GM18868 (cell line): ENCODE results near the gene PPP1R14D.

Experiments used
- ATAC-seq: cut with Tn5 transposase; IDR thresholded peaks from one replicate; pipeline ENCODE4 v1.9.1; 2021; ENCODE audit warnings: mild to moderate bottlenecking, moderate library complexity; ENCODE audit not compliant: unreplicated experiment

The PPP1R14D gene

DNA sequence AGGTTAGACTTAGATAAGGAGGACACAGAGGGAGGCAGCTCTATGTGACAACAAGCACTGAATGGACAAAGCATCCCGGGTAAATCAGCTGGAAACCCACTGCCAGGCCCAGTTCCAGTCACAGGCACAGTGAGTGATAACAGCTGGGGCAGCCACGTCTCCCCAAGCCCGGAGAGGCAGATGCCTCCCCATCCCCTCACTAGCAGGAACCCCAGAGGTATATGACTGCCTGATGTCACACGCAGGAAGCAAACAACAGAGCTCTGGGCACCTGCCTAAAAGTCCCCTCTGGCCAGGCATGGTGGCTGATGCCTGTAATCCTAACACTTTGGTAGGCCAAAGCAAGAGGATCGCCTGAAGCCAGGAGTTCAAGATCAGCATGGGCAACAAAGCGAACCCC lies 40.5 kb downstream of the PPP1R14D start:
- no peak for ATAC-seq

DNA sequence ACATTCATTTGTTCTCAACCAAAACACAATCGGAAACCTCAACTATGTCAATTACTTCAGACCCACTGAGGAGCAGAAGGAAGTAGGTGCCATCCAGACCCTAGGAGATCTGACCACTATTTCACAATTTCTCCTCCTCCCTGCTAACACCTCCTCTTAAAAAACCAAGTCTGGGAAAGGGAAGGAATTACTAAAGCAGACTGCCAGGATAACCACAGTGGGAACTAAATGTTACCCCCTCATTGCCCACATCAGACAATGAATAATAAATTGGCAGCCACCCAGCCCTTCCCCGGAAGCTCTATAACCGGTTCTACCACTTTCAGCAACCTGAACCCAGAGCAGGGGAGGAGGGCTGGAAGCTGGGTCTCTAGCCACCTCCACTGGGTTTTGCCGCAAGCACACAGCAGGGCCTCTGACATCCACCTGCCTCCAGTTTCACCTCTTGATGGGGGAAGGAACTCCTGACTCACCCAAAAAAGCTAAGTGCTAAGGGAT lies 41.1 kb downstream of the PPP1R14D start:
- no peak for ATAC-seq

DNA sequence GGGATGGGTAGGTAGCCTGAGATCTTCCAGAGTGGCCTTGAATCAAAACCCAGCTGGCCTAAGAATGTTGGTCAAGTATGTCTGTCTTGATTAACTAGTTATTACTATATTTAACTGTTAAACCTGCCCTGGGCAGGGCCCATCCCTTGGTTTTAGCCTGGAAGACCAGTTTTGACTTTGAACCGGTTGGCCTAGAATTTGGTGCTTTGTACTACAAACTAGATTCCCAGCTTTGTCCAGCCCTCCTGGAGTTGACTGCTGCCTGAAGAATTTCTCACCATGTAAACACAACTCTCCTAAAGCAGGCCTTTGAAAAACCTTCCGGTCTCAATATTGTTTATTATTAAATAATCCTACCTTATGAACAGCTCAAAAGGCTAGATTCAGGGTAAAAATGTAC lies 42.7 kb downstream of the PPP1R14D start:
- no peak for ATAC-seq

DNA sequence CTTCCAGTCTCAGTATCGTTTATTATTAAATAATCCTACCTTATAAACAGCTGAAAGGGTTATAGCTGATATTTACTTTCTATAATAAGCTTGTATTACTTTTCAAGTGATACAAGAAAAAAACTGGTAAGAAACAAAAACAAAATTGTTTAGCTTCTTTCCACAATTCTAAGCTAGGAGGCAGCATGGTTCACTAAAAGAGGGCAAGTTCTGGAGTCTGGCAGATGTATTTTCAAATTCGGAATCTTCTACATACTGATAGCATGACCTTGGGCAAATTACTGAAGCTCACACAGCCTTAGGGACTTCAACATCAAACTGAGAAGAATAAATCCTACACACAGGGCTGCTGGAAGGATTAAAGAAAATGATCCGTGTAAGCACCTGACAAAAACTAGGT lies 43.3 kb downstream of the PPP1R14D start:
- no peak for ATAC-seq

DNA sequence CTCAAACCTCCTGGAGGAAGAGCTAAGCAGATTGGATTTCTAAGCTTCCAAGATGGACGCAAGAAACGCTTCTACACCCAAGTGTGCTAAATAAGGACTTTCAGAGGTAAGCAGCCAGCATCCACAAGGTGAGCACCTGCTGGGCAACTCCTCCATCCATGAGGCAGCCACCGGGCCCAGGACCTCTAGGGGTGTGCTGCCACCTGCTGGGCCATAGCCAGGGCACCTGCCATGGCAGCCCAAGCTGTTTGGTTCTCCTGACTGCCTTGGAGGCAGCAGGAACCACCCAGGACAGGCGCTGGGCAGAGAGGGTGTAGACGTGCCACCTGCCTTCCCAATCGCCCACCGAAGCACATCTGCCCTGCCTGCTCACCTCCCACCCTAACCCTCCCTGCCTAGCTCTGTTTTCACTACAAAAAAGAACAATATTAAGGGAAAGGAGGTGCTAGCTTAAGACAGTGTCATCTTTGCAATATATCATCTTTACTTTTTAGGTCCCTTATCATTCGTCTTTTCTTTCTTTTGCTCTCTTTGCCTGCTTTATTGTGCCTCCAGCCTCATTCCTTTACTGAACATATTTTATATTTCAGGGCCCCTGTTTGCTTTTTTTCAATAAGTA lies 45.8 kb downstream of the PPP1R14D start:
- peak; percentile 74 for ATAC-seq

DNA sequence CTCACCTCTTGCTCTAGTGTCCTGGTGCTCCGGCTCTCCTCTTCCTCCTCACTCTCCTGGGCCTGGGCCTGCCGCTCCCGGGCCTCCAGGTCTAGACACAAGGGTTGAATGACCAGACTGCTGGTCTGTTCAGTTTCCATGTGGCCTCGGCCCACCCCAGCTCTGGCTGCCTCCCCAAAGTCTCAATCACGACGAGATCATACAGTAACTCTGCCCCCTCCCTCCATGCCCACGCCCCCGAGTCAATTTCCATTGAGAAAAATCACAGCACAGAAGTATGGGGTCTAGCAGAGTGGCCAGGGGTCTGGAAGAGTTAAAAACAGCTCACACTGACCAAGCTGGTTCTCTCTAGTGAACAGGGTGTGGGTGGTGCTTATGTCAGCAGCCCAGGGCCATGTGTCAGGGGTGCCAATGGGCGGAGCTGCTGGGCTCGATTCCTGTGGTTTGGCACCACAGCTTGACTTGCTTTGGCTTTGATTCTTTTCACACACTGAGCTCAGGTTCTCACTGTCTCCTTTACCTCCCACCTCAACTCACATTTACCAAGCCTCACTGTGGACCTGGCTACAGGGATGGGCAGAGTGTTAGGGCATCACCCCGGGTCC lies 51.9 kb downstream of the PPP1R14D start:
- ATAC-seq: no peak

DNA sequence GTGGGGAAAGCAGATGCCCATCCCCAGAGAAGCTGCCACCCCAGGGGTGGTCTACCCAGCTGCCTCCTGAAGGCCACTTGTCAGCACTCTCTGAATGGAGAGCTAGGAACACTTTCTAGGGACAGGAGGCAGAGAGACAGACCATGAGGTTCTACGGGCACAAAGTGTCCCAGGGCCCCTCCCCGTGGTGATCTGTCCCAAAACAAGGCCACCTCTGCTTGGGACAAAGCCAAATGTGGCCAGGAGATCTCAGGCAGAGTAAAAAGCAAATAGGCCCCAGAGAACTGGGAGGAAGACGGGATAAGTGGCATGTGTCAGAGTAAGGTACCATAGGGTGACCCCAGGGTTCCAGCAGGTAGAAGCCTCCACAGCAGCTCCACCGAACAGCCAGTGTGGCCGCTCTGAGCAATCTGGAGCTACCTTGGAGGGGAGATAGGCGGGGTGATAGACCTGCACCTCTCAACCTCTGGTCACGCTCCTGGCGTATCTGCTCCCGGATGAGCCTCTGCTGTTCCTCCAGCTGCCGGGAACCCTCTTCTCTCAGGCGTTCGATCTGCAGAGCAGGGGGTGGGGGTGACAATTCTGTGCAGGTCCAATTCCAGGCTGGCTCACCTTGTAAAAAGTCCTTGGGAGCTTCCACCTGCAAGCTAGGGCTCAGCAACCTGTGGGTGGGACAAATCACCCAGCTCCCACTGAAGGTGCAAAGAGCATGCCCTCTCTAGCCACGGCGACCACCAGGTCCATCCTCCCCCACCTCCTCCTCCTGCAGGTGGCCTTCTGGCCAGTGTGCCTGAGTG lies 52.6 kb downstream of the PPP1R14D start:
- no peak for ATAC-seq

DNA sequence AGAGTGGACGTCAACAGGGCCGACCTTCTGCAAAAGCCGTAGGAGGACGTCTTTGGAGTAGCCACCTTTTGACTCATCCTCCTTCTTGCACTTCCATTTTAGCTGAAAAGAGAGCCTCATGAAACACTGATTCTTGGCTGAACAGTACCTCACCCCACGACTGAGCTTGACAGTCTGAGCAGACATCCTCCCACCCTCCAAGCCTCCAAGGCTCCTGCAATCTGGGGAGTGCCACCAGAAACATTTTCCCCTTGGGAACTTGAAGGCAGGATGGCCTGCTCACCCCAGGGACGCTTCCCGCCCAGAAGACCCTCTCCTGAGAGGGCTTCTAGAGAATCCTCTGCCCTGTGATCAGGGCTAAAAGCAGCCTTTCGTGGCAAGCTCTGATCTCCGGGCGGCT lies 53.5 kb downstream of the PPP1R14D start:
- ATAC-seq: no peak

DNA sequence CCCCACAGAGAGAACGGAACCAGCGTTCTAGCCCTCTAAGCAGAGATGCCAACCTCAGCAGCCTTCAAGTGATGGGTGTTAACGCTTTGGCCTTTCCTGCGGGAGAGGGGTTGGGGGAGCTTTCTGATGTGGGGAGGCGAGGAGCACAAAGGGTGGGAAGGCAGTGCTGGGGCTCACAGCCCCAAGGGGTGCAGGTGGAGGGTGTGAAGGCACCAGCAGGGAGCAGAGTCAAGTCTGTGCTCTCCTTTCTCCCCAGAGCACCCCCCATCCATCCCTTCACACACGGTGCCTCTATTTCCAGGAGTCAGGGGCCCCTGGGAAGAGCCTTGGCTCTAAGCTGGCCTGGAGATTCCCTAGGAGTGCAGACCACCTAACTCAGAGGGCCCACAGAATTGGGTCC lies 54.6 kb downstream of the PPP1R14D start:
- no peak for ATAC-seq

DNA sequence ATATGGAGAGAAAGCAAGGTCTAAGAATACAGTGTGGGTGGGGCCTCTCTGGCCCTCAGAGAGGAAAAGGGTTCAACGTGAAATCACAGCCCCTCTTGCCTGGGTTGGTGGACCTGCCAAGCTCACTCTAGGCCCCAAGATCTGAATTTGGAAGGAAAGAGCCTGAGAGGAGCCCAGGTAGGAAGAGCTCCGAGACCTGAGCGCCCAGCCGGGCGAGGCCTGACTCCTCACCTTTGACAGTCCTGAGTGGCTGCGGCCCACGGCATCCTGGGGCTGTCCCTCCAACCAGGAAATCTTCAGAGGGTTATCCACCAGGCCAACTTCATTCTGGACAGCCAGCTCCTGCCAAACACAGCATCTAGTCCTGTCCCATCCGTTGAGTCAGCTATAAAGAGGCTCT lies 55.0 kb downstream of the PPP1R14D start:
- no peak for ATAC-seq

DNA sequence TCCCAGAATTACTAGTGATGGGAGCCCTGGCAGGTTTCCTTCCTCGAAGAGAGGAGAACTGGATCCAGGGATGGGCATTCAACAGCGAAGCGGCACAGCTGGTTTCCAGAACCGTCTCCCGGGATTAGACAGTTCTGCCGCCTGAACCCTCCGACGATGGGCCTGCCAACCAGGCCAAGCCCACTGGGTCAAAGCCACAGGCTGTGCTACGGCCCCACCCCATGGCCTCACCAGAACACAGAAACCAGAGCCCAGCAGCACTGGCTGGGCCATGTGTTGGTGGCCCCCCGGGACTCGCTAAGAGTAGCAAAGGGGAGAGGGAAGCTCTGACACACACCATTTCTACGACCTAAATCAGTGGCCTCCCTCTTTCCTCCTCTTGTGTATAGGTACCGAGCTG lies 56.5 kb downstream of the PPP1R14D start:
- ATAC-seq: no peak

DNA sequence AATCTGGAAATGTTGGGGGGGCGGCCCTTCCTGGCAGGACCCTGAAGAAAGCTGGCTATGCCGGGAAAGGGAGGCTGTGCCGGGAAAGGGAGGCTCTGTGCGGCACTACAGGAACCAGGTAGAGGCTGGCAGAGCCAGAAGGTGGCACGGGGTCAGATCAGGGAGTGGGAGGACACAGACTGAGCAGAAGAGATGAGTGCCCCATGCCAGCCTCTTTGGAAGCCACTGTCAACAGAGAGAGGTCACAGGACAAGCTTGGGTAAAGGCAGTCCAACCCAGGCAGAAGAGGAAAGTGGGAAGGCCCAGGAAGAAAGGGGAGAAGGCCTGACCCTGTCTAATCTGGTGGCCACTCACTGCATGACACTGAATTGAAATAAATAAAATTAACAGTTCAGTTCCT lies 57.3 kb downstream of the PPP1R14D start:
- ATAC-seq: no peak

DNA sequence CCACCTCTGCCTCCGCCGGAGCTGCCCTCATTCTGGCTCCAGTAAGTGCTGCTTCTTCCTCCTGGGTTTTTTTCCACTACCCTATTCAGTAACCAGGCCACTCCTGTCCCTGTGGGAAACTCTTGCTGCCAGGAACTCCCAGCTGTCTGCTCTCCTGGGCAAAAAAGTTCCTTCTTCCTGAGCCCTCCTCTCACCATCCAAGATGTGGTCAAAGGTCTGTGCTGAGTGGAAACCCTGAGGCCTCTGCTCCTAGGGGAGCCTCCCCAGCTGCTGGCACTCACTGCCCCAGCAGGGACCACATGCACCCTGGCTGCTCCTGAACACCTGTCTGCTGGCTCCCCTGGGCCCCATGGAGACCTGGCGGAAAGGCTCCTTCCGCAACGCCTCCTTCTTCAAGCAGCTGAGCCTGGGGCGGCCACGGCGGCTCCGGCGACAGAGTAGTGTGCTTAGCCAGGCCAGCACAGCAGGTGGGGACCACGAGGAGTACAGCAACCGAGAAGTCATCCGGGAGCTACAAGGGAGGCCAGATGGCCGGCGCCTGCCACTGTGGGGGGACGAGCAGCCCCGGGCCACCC lies 58.3 kb downstream of the PPP1R14D start:
- ATAC-seq: no peak

DNA sequence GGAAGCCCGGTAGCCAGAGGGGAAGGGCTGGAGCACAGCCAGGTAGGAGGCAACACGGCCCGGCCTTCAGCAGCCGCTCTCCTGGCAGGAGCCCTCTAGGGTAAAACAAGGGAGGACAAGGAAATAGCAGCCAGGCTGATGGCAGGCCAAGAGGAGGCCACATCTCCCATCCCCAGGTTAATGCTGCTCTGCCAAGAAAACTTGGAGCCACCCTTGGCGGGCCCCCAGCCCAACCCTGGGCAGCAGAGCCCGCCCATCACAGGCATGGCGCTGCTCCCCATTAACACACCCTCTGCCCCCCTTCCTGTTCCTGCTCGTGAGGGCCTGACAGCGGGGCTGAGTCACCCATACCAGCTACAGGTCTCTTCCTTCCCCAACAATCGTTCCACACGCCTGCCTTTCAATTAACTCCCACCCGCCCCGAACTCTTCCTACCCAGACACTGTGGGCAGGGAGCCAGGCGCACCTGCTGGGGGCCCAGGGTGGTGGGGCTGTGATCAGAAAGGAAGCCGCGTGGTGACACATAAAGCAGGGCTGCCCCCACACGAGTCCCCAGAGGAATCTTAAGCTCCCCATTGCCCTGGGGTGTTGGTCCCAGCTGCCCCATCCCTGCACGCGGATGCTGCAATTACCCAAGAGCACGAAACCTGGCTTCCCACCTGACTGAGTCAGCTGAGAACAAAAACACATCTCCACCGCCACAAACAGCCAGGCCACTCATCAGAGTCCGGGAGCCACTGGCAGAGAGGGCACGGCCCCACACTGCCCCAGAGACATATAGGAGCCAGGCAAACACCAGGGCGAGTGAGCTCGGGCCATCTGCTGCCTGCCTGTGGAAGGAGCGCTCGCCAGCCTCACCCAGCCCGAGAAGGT lies 59.0 kb downstream of the PPP1R14D start, which contains the start of gene C15orf62:
Gene C15orf62 (plus strand): TSS at position 707 of the 873 bp plus-strand sequence. CDS start 516 bp downstream, outside the sequence.
- peak; percentile 55 for ATAC-seq

DNA sequence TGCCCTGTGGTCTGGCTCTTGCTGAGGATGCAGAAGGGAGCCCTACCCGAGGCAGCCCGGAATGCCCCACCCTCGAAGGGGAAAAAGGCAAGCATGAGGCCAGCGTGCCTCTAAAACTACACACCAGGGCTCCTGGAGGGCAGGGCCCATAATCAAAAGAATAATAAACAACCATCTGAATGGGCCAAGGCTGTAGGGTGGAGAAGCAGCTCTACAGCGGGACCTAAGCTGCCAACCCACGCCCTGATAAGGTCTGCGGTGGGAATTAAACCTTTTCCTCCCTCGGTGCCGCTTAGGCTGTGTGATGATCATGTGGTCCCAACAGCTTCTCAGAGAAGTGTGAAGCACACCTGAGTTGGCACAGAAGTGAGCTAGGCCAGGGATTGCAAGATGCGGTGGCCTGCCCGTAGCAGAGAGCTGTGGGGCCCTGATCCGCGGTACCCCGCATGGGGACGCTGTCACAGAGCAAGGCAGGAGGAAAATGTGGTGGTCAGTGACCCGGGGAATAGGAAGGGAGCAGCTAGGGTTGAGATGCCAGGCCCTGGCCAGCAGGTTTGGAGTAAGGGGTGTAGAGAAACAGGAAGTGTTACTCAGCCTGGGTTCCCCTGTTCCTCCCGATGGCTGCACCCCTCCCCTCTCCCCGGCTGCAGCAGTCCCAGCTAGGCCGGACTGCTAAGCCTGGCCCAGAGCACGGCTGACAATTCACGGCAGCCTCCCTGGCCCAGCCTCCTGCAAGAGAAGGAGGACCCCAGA lies 59.8 kb downstream of the PPP1R14D start:
- ATAC-seq: no peak

DNA sequence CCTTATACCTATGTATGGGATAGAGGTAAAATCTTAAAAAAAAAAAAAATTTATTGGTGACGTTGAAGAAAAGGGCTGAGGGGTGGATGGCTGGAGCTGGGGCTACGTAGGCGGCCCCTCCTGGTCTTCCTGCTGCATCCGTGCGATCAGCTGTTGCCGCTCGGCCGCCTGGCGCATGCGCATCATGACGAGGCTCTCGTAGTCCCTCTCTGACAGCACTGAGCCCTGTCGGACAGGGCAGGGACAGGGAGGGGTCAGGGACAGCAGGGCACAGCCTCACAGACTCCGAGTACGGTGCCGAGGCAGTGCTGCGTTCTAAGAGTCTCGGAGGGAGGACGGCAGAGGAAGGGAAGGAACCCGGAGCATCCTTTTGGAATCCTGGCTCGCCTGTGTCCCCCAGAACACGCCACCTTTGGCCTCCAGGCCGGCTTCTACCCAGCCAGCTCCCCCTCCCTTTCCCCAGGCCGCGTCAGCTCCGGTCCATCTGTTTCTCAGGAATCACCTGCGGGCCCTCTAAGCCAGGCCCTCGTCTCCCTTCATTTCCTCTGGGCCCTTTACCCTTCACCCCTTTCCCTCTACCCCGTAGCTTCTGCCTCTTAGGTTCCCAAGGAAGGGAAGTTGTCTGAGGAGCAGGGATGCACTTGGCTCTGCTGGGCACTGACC lies 60.5 kb downstream of the PPP1R14D start:
- no peak for ATAC-seq

DNA sequence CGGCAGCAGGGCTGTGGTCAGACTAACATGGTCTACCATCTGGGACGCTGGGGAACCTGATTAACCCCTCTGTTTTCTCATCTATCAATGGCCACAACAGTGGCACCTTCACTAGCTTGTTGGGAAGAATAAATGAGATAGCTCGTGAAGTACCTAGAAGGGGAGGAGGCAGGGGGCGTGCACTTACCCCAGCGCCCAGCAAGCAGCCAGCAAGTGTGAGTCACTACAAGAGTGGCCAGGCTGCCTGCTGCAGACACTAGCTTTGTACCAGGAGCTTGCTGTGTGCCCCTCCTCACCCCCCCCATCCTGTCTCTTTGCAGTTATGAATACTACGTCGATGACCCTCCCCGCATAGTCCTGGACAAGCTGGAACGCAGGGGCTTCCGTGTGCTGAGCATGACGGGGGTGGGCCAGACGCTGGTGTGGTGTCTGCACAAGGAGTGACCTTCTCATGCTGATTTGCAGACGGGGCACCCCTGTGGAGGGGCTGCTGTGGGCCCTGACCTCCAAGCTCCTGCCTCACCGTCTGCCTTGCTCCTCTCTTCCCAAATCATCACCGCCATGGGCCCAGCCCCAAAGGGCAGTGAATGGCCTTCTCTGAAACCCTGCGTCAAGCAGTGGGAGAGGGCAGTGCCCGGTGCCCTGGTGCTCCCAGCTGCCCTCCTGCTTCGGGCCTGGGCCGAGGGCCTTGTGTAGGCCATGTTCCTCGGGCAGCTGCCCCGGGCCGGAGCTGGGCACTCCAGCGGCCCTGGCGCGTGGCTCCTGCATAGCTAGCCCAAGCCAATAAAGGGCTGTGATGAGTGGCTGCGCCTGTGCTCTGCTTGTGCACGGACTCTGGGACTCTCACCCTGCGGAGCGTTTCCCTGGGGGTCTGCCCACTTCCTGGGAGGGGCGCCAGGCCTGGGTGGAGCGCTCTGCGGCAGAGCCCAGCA lies 61.3 kb downstream of the PPP1R14D start:
- ATAC-seq: no peak

DNA sequence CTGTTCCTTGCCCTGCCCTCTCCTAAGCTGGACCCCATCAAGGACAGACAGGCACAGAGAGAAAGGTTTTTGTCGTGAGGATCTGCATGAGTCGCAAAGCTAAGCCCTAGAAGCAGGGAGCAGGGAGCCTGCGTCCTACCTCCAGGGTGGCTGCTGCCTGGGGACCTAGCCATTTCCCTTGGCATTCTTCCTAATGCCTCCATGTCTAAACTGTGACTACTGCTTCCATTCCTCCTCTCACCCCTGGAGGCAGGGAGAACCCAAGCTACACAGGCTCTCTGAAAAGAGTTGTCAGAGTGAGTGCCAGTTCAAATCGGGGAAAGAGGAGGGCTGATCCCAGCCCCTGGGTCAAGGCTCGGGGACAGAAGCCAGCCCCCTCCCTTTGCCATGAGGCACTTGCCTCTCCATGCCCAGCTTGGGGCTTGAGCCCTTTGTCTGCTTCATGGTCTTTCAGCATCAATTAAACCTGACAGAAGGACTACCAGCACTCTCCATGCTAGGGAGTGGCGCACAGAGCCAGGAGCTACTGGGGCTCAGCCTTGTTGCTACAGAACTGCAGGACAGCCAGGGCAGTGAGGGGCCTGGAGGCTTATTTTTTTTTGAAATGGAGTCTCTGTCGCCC lies 62.2 kb downstream of the PPP1R14D start:
- ATAC-seq: no peak
